HL-60 (cell line): ENCODE data around the gene BRAT1.

Experiments used
- DNase-seq, 2 experiments: peaks; one replicate each; pipeline ENCODE4 v3.0.0-alpha.2; 2010 to 2020; ENCODE audit warnings: low read depth in 1 of 2, low spot score in 1 of 2
- H3K27ac ChIP-seq: fragments of 250-450 bp; sonication (Bioruptor Pico); replicated peaks from 2 replicates; pipeline ENCODE4 v1.5.1; 2020; ENCODE audit warnings: mild to moderate bottlenecking, moderate library complexity
- H3K27me3 ChIP-seq: fragments of 250-450 bp; sonication (Bioruptor Pico); 2 replicates; pipeline ENCODE4 v1.5.1; 2021; ENCODE audit warnings: mild to moderate bottlenecking, moderate library complexity; ENCODE audit not compliant: insufficient read depth, poor library complexity, severe bottlenecking
- H3K4me3 ChIP-seq: replicated peaks from 2 replicates; pipeline ENCODE4 v1.5.1; 2011; ENCODE audit warnings: mild to moderate bottlenecking, control low read depth, low read length; ENCODE audit not compliant: insufficient read depth
- CTCF ChIP-seq: IDR thresholded peaks from one replicate; pipeline ENCODE4 v1.5.1; 2011; ENCODE audit warnings: low read length, control low read depth, inconsistent platforms; ENCODE audit not compliant: insufficient read depth
- GABPA ChIP-seq: IDR thresholded peaks from 2 replicates; pipeline ENCODE4 v1.6.1; 2012; ENCODE audit warnings: low read depth
- POLR2AphosphoS5 ChIP-seq: IDR thresholded peaks from 2 replicates; pipeline ENCODE4 v1.6.1; 2012; ENCODE audit warnings: low read depth
- REST ChIP-seq: IDR thresholded peaks from 2 replicates; pipeline ENCODE4 v1.6.1; 2012; ENCODE audit warnings: low read depth; ENCODE audit not compliant: insufficient replicate concordance
- SPI1 ChIP-seq: IDR thresholded peaks from 2 replicates; pipeline ENCODE4 v1.6.1; 2012; ENCODE audit warnings: low read depth, mild to moderate bottlenecking, borderline replicate concordance

Gene BRAT1

GRCh38 chr7:2494191-2495130 is 60.9 kb downstream of the BRAT1 start:
- Histone ChIP-seq H3K27ac (no peak overlapping the region), H3K4me3 (no peak overlapping the region), H3K27me3 (peaks cover 9% of the 10 kb centered on the region)
- no peak for DNase-seq
- no peak for TF ChIP-seq POLR2AphosphoS5

- no peak for TF ChIP-seq REST
- TF ChIP-seq SPI1 = no peak
- no peak for TF ChIP-seq POLR2AphosphoS5
- TF ChIP-seq CTCF = no peak
- no peak for TF ChIP-seq GABPA
- Histone ChIP-seq H3K4me3 (no peak overlapping the region), H3K27me3 (peaks cover 7% of the 10 kb centered on the region), H3K27ac (no peak overlapping the region)
- no peak for DNase-seq
Observed at GRCh38 chr7:2493205-2494164, 61.8 kb downstream of the BRAT1 start.

GRCh38 chr7:2492038-2492437 is 63.3 kb downstream of the BRAT1 start:
- H3K27me3 ChIP-seq = no peaks in the 10 kb centered on the region
- no peak for DNase-seq
- no peak overlapping the region for H3K4me3 ChIP-seq
- H3K27ac ChIP-seq = no peak overlapping the region
- TF ChIP-seq SPI1 (no peak), REST (no peak), GABPA (no peak), POLR2AphosphoS5 (no peak), CTCF (no peak)

GRCh38 chr7:2490181-2490651 is 65.1 kb downstream of the BRAT1 start:
- Histone ChIP-seq H3K4me3 (no peak overlapping the region), H3K27ac (no peak overlapping the region), H3K27me3 (no peaks in the 10 kb centered on the region)
- TF ChIP-seq POLR2AphosphoS5 (no peak), CTCF (no peak), SPI1 (no peak), GABPA (no peak), REST (no peak)
- DNase-seq = no peak
